GM10266 (cell line): ENCODE results near the gene MBNL2.

Experiments used
- DNase-seq: peaks from one replicate; pipeline ENCODE4 v3.0.0; 2012; ENCODE audit errors: extremely low spot score
- TF ChIP-seq, protein P1 (sequence below): IDR thresholded peaks from 2 replicates; pipeline ENCODE4 v1.5.1; 2012; ENCODE audit warnings: mild to moderate bottlenecking, low read depth; ENCODE audit not compliant: control insufficient read depth, insufficient read depth; ENCODE audit errors: missing control alignments

MBNL2 gene

DNA sequence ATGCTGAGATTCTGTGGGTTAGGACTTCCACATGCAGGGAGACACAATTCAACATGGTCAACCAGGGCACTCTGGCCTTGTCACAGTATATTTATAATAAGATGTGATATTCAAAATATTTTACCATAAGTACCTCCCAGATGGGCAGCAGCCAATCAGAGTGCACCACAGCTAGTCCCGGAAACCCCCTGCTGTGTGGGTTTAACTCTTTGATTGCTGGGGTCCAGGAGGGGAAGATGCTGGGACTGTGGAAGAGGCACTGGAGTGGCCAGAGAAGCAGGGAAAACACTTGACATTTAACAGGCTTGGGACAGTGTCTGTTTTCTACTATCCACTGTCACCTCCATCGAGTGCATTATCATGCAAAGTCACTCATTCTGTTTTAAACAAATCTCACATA is 99.0 kb downstream of the MBNL2 start:
- TF ChIP-seq, protein P1, sequence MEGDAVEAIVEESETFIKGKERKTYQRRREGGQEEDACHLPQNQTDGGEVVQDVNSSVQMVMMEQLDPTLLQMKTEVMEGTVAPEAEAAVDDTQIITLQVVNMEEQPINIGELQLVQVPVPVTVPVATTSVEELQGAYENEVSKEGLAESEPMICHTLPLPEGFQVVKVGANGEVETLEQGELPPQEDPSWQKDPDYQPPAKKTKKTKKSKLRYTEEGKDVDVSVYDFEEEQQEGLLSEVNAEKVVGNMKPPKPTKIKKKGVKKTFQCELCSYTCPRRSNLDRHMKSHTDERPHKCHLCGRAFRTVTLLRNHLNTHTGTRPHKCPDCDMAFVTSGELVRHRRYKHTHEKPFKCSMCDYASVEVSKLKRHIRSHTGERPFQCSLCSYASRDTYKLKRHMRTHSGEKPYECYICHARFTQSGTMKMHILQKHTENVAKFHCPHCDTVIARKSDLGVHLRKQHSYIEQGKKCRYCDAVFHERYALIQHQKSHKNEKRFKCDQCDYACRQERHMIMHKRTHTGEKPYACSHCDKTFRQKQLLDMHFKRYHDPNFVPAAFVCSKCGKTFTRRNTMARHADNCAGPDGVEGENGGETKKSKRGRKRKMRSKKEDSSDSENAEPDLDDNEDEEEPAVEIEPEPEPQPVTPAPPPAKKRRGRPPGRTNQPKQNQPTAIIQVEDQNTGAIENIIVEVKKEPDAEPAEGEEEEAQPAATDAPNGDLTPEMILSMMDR, result no peak
- DNase-seq, result no peak

DNA sequence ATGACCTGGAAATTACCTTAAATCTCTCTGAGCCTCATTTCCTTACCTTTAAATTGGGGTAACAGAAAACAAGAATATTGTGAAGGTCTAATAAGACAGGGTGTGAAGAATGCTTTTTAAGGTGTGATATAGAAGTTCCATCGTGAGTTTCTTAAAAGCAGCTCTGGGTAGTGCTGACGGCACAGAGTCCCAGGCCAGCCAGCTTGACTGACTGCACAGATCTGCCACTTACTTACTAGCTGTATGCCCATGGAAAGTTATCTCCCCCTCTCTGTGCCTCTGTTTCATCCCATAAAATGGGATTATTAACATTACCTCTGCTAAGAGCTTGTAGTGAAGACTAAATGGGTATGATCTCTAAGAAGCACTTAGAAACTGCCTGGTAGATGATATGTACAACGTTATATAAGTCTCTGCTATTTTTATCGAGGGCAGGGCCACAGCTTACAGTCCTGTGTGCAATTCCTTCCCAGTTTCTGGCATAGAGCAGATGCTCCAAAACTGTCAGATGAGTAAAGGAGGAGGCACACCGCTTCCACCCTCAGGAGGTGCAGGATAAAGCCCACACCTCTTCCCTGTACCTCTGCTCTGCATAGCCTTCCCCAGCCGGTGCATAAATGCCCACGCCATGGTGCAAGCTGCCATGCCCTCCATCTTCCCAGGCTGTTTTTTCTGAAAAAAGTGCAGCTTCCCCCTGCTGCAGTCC is 99.6 kb downstream of the MBNL2 start:
- TF ChIP-seq, protein P1, result no peak

DNA sequence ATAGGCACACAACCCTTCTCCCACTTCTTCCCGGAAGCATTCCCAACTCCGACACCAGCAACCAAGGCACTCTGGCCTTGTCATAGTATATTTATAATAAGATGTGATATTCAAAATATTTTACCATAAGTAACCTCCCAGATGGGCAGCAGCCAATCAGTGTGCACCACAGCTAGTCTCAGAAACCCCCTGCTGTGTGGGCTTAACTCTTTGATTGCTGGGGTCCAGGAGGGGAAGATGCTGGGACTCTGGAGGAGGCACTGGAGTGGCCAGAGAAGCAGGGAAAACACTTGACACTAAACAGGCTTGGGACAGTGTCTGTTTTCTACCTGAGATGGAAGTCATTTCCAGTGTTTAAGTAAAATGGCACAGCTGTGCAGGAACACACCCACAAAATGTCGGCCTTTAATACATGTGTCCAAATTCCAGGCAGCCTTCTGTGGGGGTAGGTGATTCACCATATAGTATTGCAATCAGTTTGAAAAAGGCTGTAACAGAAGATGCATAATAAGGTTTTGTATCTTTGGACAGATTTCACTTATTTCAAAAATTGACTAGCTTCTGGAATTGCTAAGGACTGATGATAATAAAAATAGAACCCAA is 100.7 kb downstream of the MBNL2 start:
- DNase-seq, result no peak
- TF ChIP-seq, protein P1, result no peak

More for the DNA sequence above, 99.6 kb downstream of the MBNL2 start:
- no peak for DNase-seq

DNA sequence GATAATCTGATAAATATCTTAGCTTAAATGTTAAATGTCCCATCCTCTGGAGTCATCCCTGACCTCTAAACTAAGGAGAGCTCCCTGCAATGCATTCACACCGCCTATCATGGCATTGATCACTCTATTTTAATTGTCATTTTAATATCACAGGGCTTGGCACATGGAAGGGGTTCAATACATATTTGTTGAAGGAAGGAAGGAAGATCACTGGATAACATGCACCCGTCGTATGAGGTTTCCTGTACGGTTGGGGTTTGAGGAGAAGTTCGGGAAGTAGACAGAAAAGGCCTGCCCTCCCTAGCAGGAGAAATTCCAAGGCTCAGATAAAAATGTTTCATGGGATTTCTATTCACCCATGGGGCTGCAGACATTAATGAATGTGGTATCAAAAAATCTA is 102.0 kb downstream of the MBNL2 start:
- TF ChIP-seq, protein P1, result no peak
- DNase-seq, result no peak

DNA sequence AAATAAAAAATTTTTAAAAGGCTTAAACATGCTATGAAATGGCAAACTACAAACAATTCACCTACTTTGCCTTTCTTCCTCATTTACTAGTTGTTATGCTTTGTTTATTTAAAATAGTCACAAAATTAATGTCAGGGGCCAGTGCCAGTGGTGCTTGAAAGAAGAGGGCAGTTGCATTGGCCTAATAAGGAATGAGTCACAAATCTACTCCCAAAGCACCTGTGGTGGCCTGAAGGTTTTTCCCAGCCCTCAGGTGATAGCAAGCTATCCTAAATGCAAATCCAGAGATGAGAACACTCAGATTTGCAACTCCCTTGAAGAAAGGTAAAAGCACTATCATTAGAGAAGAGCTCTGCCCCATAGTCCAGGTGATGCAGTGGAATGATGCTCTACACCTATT is 103.6 kb downstream of the MBNL2 start:
- TF ChIP-seq, protein P1, result no peak
- DNase-seq, result no peak

DNA sequence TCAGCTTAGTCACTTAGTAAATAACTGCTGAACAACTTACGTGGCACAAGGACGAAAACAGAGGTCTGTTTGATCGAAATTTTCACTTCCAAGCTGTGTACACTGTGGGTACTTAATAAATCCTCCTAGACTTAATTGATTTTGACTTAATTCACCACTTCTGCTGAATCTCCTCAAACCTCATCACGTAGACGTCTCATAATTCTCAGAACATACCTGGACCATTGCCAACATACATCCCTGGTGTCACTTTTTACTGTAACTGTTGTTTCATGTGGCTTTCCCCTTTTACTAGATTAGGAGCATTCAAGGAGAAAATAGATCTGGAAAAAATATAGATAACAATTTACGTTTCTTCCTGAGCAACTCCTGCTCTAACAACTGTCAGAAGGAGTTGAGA is 105.0 kb downstream of the MBNL2 start:
- TF ChIP-seq, protein P1, result no peak
- no peak for DNase-seq

DNA sequence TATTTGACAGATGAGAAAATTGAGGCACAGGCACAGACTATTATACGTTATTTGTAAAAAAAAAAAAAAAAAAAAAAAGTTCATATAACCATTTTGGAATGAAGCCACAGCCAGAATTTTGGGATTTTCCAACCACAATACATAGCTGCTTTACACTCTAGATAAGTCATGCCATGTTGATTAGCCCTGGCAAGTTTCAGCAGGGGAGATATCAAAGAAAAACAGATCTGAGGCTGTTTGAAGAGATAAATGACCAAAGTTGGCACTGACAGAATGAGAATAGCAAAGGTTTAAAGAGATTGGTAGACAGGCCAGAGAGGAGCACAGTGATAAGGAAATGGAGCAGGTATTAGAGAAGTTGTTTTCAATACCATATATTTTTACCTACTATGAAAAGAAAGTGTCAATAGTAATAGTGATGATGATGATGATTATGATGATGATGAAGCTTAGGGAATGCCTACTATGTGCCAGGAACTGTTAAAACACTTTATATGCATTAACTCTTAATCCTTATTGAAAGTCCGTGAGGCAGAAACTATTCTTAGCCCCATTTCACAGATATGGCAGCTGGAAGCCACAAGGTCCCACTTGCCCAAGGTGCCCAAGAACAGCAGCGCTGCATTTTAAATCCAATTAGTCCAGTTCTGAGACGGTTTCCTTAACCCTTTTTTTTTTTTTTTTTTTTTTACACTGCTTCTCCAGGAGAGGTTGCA is 105.5 kb downstream of the MBNL2 start:
- TF ChIP-seq, protein P1, result no peak

More for the DNA sequence above, 105.5 kb downstream of the MBNL2 start:
- no peak for DNase-seq
